Activated naive CD8-positive, alpha-beta T cell (primary cell): ENCODE measurements around the gene CNGA3.
A peak's percentile ranks its signal among the peaks of the same experiment; 100 is the strongest.
"Not testable (repeated sequence)": the region's sequence is repeated elsewhere in the genome, so short reads cannot be mapped to it uniquely, and the experiment has no call there.

Experiments
- H3K27ac Mint-ChIP-seq: one replicate; pipeline ENCODE4 v1.8.0; 2021; ENCODE audit warnings: mixed read lengths
- H3K27me3 Mint-ChIP-seq: one replicate; pipeline ENCODE4 v1.8.0; 2021; ENCODE audit warnings: mixed read lengths
- H3K36me3 Mint-ChIP-seq: one replicate; pipeline ENCODE4 v1.8.0; 2021; ENCODE audit warnings: mixed read lengths
- H3K4me1 Mint-ChIP-seq: one replicate; pipeline ENCODE4 v1.8.0; 2021; ENCODE audit warnings: low read depth, mixed read lengths
- H3K4me3 Mint-ChIP-seq: one replicate; pipeline ENCODE4 v1.8.0; 2021; ENCODE audit warnings: mild to moderate bottlenecking, mixed read lengths
- H3K9me3 Mint-ChIP-seq: one replicate; pipeline ENCODE4 v1.8.0; 2021; ENCODE audit warnings: low read depth, mixed read lengths

CNGA3 gene

GRCh38 chr2:98419977-98420725 is 73.9 kb downstream of the CNGA3 start:
- Mint-ChIP-seq H3K27me3 (no peaks in the 10 kb centered on the region), H3K4me1 (peaks cover 13% of the 10 kb centered on the region), H3K4me3 (no peak overlapping the region), H3K36me3 (peaks cover 4% of the 10 kb centered on the region), H3K9me3 (peaks cover 5% of the 10 kb centered on the region), H3K27ac (no peak overlapping the region)

DNA sequence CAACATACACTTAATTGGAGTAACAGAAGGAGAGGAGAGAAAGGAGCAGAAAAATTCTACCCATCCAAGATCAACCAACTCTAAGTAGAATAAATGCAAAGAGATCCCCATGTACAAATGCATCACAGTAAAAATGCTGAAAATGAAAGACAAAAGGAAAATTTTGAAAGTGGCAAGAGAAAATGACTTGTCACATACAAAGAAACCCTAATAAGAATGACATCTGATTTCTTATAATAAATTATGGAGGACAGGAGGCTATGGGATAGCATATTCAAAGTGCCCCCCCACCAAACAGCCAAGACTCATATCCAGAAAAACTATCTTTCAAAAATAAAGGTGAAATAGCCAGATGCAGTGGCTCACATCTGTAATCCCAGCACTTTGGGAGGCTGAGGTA is 76.2 kb downstream of the CNGA3 start:
- Mint-ChIP-seq H3K9me3 (peaks cover 5% of the 10 kb centered on the region), H3K27ac (no peak overlapping the region), H3K4me1 (no peaks in the 10 kb centered on the region), H3K36me3 (peaks cover 4% of the 10 kb centered on the region), H3K4me3 (no peak overlapping the region), H3K27me3 (no peaks in the 10 kb centered on the region)

- Mint-ChIP-seq H3K27ac (no peak overlapping the region), H3K4me3 (no peak overlapping the region), H3K4me1 (no peaks in the 10 kb centered on the region), H3K27me3 (no peaks in the 10 kb centered on the region), H3K9me3 (peaks cover 5% of the 10 kb centered on the region), H3K36me3 (peaks cover 4% of the 10 kb centered on the region)
Observed at GRCh38 chr2:98426771-98427170, 80.5 kb downstream of the CNGA3 start.

GRCh38 chr2:98432145-98432544 is 85.9 kb downstream of the CNGA3 start:
- H3K27me3 Mint-ChIP-seq, result no peaks in the 10 kb centered on the region

GRCh38 chr2:98433363-98433964 is 87.2 kb downstream of the CNGA3 start:
- peaks cover 14% of the 10 kb centered on the region for H3K9me3 Mint-ChIP-seq

More at GRCh38 chr2:98432145-98432544, 85.9 kb downstream of the CNGA3 start:
- Mint-ChIP-seq H3K4me3 (no peak overlapping the region), H3K9me3 (peaks cover 13% of the 10 kb centered on the region), H3K27ac (no peak overlapping the region), H3K36me3 (peaks cover 3% of the 10 kb centered on the region), H3K4me1 (no peaks in the 10 kb centered on the region)

DNA sequence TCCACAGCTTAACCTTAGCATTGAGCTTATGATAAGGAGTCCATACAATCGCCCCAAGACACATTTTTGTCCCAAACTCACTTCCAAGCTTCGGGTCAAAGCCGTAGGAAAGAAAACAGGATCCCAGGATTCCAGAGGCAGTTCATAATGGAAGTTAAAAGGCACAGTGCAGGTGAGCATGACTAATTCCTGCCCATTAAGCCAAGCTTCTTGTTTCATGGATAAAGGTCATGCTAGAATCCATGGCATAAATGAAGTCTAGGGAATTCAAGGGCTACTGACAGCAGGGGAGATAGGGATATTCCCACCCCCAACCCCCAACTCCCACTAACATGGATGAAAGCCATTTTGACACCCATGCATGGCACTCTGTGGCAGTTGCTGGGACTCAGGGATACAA is 88.2 kb downstream of the CNGA3 start:
- Mint-ChIP-seq H3K27ac (no peak overlapping the region), H3K4me3 (no peak overlapping the region), H3K27me3 (no peaks in the 10 kb centered on the region), H3K4me1 (peaks cover 12% of the 10 kb centered on the region), H3K36me3 (peaks cover 3% of the 10 kb centered on the region), H3K9me3 (peaks cover 16% of the 10 kb centered on the region)

More at GRCh38 chr2:98433363-98433964, 87.2 kb downstream of the CNGA3 start:
- Mint-ChIP-seq H3K4me3 (no peak overlapping the region), H3K27ac (no peak overlapping the region), H3K36me3 (peaks cover 3% of the 10 kb centered on the region), H3K27me3 (no peaks in the 10 kb centered on the region), H3K4me1 (peaks cover 5% of the 10 kb centered on the region)

DNA sequence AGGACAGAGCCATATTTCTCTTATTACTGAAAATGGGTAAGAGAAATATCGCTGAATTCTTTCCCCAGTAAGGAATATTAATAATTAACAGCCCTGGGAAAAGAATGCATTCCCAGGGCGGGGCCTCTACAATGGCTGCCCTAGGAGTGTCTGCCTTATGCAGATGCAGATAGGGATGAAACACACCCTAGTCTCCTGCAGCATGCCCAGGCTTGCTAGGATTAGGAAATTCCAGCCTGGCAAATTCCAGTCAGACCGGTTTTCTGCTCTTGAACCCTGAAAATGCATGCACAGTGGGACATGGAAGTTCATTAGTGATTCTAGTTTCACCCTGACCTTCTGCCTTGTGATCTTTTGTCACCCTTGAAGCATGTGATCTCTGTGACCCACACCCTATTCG is 89.4 kb downstream of the CNGA3 start:
- not testable (repeated sequence) for H3K36me3 Mint-ChIP-seq, H3K27ac Mint-ChIP-seq, H3K4me3 Mint-ChIP-seq, H3K27me3 Mint-ChIP-seq
- Mint-ChIP-seq H3K4me1 (peaks cover 14% of the 10 kb centered on the region), H3K9me3 (peaks cover 16% of the 10 kb centered on the region)

DNA sequence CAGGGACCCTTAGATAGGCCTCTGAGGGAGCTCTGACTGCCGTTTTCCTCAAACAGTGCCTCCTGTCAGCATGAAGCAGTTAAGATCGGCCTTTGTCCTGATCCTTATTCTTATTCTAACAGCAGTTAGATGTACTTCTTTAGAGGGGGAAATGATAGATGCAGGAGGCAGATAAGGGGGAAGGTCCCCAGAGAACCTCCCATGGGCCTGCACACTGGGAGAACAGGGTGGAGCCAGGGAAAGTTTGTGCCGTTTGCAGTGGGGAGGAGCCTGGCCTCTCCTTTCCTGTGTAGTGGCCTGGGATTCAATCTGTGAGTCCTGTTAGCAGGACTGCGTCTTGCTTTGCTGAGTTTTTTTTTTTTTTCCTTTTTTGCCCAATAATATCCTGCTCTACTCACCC is 90.5 kb downstream of the CNGA3 start:
- Mint-ChIP-seq H3K27me3 (no peaks in the 10 kb centered on the region), H3K9me3 (peaks cover 16% of the 10 kb centered on the region), H3K36me3 (peaks cover 6% of the 10 kb centered on the region), H3K4me1 (peaks cover 14% of the 10 kb centered on the region), H3K27ac (no peak overlapping the region), H3K4me3 (no peak overlapping the region)

DNA sequence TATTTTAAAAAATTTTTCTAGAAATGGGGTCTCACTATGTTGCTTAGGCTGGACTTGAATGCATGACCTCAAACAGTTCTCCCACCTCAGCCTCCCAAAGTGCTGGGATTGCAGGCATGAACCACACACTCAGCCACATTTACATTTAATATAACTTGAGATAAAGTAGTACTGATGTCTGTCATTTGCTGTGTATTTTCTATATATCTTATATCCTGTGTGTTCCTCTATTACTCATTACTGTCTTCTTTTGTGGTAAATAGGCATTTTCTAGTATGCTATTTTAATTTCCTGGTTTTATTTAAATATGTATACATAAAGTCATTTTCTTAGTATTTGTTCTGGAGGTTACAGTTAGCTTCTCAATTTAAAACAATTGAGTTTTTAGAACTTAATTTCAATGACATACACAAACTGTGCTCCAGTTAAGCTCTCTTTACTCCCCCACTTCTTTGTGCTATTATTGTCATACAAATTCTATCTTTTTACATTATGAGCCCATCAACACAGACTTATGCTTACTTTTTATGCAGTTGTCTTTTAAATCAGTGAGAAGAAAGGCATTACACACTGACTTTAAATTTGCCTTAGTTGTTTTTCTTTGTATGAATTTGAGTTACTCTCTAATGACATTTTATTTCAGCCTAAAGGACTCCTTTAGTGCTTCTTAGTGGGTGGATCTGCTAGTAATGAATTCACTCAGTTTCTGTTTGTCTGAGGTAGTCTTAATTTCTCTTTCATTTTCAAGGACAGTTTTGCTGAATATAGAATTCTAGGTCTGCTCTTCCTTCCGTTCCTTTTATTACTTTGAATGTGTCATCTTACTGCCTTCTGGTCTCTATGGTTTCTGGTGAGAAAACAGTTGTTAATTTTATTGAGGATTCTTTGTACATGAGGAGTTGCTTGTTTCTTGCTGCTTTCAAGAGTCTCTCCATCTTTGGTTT is 92.2 kb downstream of the CNGA3 start:
- Mint-ChIP-seq H3K27ac (peak overlapping the region; percentile 79), H3K4me1 (peaks cover 14% of the 10 kb centered on the region), H3K36me3 (peaks cover 3% of the 10 kb centered on the region), H3K27me3 (no peaks in the 10 kb centered on the region), H3K9me3 (peaks cover 7% of the 10 kb centered on the region), H3K4me3 (peak overlapping the region; percentile 36)

- peaks cover 3% of the 10 kb centered on the region for H3K36me3 Mint-ChIP-seq
- H3K4me3 Mint-ChIP-seq, result no peak overlapping the region
- H3K27ac Mint-ChIP-seq, result no peak overlapping the region
- no peaks in the 10 kb centered on the region for H3K27me3 Mint-ChIP-seq
- H3K4me1 Mint-ChIP-seq, result peaks cover 30% of the 10 kb centered on the region
- peaks cover 3% of the 10 kb centered on the region for H3K9me3 Mint-ChIP-seq
Observed at GRCh38 chr2:98441706-98442450, 95.6 kb downstream of the CNGA3 start.

GRCh38 chr2:98442488-98442887 is 96.2 kb downstream of the CNGA3 start:
- H3K4me1 Mint-ChIP-seq, result peaks cover 36% of the 10 kb centered on the region
- H3K4me3 Mint-ChIP-seq, result peak overlapping the region; percentile 8
- no peak overlapping the region for H3K27ac Mint-ChIP-seq
- H3K36me3 Mint-ChIP-seq, result peaks cover 3% of the 10 kb centered on the region
- no peaks in the 10 kb centered on the region for H3K27me3 Mint-ChIP-seq
- H3K9me3 Mint-ChIP-seq, result peaks cover 3% of the 10 kb centered on the region

- Mint-ChIP-seq H3K4me3 (peak within 1 kb of the TSS; percentile 92), H3K27me3 (no peaks in the 10 kb centered on the region), H3K4me1 (peaks cover 43% of the 10 kb centered on the region), H3K36me3 (peaks cover 2% of the 10 kb centered on the region), H3K27ac (peak within 1 kb of the TSS; percentile 93), H3K9me3 (no peaks in the 10 kb centered on the region)
Observed at GRCh38 chr2:98444436-98445176, 98.3 kb downstream of the CNGA3 start, which contains the start of gene INPP4A. INPP4A (plus strand) TSS chr2:98444858; CDS start chr2:98520049, 75,191 bp downstream.

DNA sequence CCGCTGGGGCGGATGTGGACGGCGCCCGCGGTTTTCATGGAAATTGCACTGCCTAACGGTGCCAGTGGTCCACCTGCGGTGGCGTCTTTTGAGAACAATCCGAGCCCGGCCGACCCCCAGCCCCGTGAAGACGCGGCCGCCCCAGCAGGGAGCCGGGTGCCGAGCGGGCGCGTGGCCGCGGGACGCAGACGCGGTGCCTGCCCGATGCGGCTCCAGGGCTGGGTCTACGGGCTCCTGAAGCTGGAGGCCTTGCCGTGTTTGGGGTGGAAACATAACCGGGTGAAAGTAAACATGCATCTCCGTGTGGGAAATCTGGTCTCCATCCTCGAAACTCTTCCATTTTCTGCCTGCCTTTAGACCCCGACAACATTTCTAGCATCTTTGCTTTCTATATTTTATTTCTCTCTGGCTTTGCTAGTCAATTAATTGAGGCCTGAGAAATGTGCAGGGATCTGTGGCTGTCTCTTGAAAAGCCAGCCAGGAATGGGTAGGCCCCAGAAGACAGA is 99.0 kb downstream of the CNGA3 start:
- peak overlapping the region; percentile 93 for H3K27ac Mint-ChIP-seq
- H3K36me3 Mint-ChIP-seq, result no peaks in the 10 kb centered on the region
- H3K27me3 Mint-ChIP-seq, result no peaks in the 10 kb centered on the region
- peak overlapping the region; percentile 92 for H3K4me3 Mint-ChIP-seq
- H3K9me3 Mint-ChIP-seq, result no peaks in the 10 kb centered on the region
- H3K4me1 Mint-ChIP-seq, result peaks cover 48% of the 10 kb centered on the region
